GM12878 (cell line): Measurements from ENCODE around the gene CEP68. TPM values are rescaled to one million over a fixed set of nuclear protein-coding genes. Genes with fewer than 3 reads are reported as not detected.

Source experiments
- BHLHE40 ChIP-seq, 2 experiments: fragments of 450-650 bp in 1 of 2; IDR thresholded peaks; 2 replicates each; pipeline ENCODE4 v1.6.1; 2011 to 2017; ENCODE audit warnings: low read depth in 2 of 2, borderline replicate concordance in 1 of 2, improper control_type of control experiment in 1 of 2, low read length in 1 of 2, mild to moderate bottlenecking in 1 of 2
- CBFB ChIP-seq: IDR thresholded peaks from 2 replicates; pipeline ENCODE4 v1.6.1; 2016; ENCODE audit warnings: antibody characterized with exemption, low read depth
- CEBPB ChIP-seq, 2 experiments: fragments of 150-350 bp in 1 of 2; IDR thresholded peaks; 2 replicates each; pipeline ENCODE4 v1.6.1; 2012 to 2014; ENCODE audit warnings: low read depth in 2 of 2, low read length in 2 of 2, borderline replicate concordance in 1 of 2, inconsistent platforms in 1 of 2
- E2F8 ChIP-seq: fragments of 450-650 bp; IDR thresholded peaks from 2 replicates; pipeline ENCODE4 v1.6.1; 2018; ENCODE audit warnings: mild to moderate bottlenecking, low read depth, moderate library complexity; ENCODE audit not compliant: partially characterized antibody
- FOXK2 ChIP-seq: fragments of 450-650 bp; IDR thresholded peaks from 2 replicates; pipeline ENCODE4 v1.6.1; 2017; ENCODE audit warnings: mild to moderate bottlenecking, moderate library complexity
- IRF3 ChIP-seq: fragments of 450-650 bp; IDR thresholded peaks from 2 replicates; pipeline ENCODE4 v1.6.1; 2014; ENCODE audit warnings: mild to moderate bottlenecking
- LARP7 ChIP-seq: fragments of 450-650 bp; IDR thresholded peaks from 2 replicates; pipeline ENCODE4 v1.6.1; 2017; ENCODE audit warnings: mild to moderate bottlenecking
- NFIC ChIP-seq: IDR thresholded peaks from 2 replicates; pipeline ENCODE4 v1.6.1; 2012; ENCODE audit warnings: low read depth, mild to moderate bottlenecking, inconsistent platforms, low read length, moderate library complexity
- NRF1 ChIP-seq: conservative IDR thresholded peaks from 2 replicates; pipeline ENCODE4 v1.6.1; 2011; ENCODE audit warnings: mild to moderate bottlenecking, low read depth, low read length, improper control_type of control experiment
- PAX8 ChIP-seq: fragments of 450-650 bp; IDR thresholded peaks from 2 replicates; pipeline ENCODE4 v1.6.1; 2017; ENCODE audit warnings: mild to moderate bottlenecking, moderate library complexity
- TBL1XR1 ChIP-seq: IDR thresholded peaks from 2 replicates; pipeline ENCODE4 v1.6.1; 2012; ENCODE audit warnings: low read depth, low read length, improper control_type of control experiment
- polyA plus RNA-seq, 11 experiments: library from polyadenylated mRNA; depleted of rRNA in 4 of 11; unstranded in 6 of 11; stranded (reverse) in 5 of 11; fragments of >200 nt; fragmentation: Nextera tagmentation in 4 of 11; fragmentation: Illumina TruSeq in 1 of 11; extraction: Ambion mirVana in 4 of 11; extraction: Trizol in 1 of 11; gene quantifications; 1 replicate in 1 of 11; 2 replicates in 10 of 11; pipeline versions ENCODE4 v1.2.1 to v1.2.3, GENCODE V29; 2011 to 2016; ENCODE audit warnings: inconsistent platforms in 2 of 11, missing spikeins in 2 of 11, low read depth in 1 of 11
- total RNA-seq, 4 experiments: library from RNA; depleted of rRNA in 3 of 4; stranded (reverse); fragments of >200 nt in 3 of 4; fragmentation: Illumina TruSeq in 1 of 4; extraction: Trizol in 1 of 4; gene quantifications; 2 replicates each; pipeline versions ENCODE4 v1.2.1 to v1.2.3, GENCODE V29; 2013 to 2021

CEP68 gene
- total and polyA plus RNA-seq, 10 of the 15 experiments (the other 5 are each of a cell fraction or from before 2014, with no cell fraction given): 1.1 to 11.1 (median 7.4) TPM

- TF ChIP-seq IRF3 (no peak), NFIC (peak; percentile 63; the same call in 1 of the 2 replicates), PAX8 (no peak), CBFB (peak; percentile 81; the same call in 1 of the 2 replicates), FOXK2 (no peak), E2F8 (no peak), LARP7 (no peak), TBL1XR1 (no peak), NRF1 (no peak), BHLHE40 (IDR thresholded peaks at IDR 0.05; ENCODE audit: borderline replicate concordance in 1 of 2, low read depth in 2 of 2, low read length in 1 of 2) (peak; percentile 18 to 21; a peak in 1 of 4 replicates), CEBPB (IDR thresholded peaks at IDR 0.05; ENCODE audit: borderline replicate concordance in 1 of 2, low read depth in 2 of 2, low read length in 2 of 2) (no peak)
- TF ChIP-seq, all 136 proteins: peak for 23
Measured at GRCh38 chr2:65057391-65058052, 1.3 kb downstream of the CEP68 start (continued).
